HUES64 (cell line): Measurements from ENCODE around the gene LANCL3.

Experiments
- H3K27ac ChIP-seq: 2 replicates; pipeline ENCODE4 v1.7.0; 2013; ENCODE audit warnings: low read depth, low read length, inconsistent platforms
- H3K27me3 ChIP-seq: 2 replicates; pipeline ENCODE4 v1.6.1; 2013; ENCODE audit warnings: mild to moderate bottlenecking, low read length; ENCODE audit not compliant: insufficient read depth
- H3K36me3 ChIP-seq: 2 replicates; pipeline ENCODE4 v1.6.1; 2013; ENCODE audit warnings: mild to moderate bottlenecking, low read length; ENCODE audit not compliant: insufficient read depth
- H3K4me1 ChIP-seq: 2 replicates; pipeline ENCODE4 v1.6.1; 2013; ENCODE audit warnings: mild to moderate bottlenecking, low read length, moderate library complexity; ENCODE audit not compliant: insufficient read depth
- H3K4me3 ChIP-seq: 2 replicates; pipeline ENCODE4 v1.5.1; 2013; ENCODE audit warnings: mild to moderate bottlenecking, low read length, moderate library complexity
- H3K9ac ChIP-seq: 2 replicates; pipeline ENCODE4 v1.6.1; 2013; ENCODE audit warnings: mild to moderate bottlenecking, low read depth, low read length
- H3K9me3 ChIP-seq: 2 replicates; pipeline ENCODE4 v1.6.1; 2013; ENCODE audit warnings: low read depth, low read length; ENCODE audit not compliant: insufficient read depth
- WGBS: fragments of 150-250, 120-280 bp; methylation state at CpG from one replicate; pipeline ENCODE4 v1.1.7; 2013; ENCODE audit warnings: missing lambda C conversion rate; 5-methylcytosine and 5-hydroxymethylcytosine counted together

Gene LANCL3

GRCh38 chrX:37714479-37714878, 143.0 kb downstream of the LANCL3 start:
- H3K4me1 ChIP-seq: no peaks in the 10 kb centered on the region
- no peak overlapping the region for H3K4me3 ChIP-seq
- H3K27ac ChIP-seq: no peak overlapping the region
- H3K9me3 ChIP-seq: no peaks in the 10 kb centered on the region
- no peaks in the 10 kb centered on the region for H3K36me3 ChIP-seq
- WGBS: 89% methylated on average over 2 of the region's 2 CpGs
- no peak overlapping the region for H3K9ac ChIP-seq
- H3K27me3 ChIP-seq: no peaks in the 10 kb centered on the region

DNA sequence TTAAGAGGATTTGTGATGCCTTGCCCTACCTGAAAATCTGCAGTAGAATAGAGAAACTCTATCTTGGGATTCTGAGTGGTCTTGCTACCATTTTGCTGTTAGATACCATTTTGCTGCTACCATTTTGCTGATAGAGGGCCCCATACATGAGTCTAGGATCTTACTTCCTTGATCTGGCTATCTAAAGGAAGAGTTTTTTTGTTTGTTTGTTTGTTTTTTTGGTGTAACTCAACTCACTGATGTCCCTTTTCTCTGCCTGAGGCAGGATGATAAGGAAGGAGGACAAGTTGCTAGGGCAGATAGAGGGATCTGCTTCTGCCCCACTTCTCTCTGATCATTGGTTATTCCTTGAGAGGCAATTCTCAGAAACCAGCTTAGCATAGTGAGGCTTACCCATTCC, 145.1 kb downstream of the LANCL3 start:
- no peaks in the 10 kb centered on the region for H3K36me3 ChIP-seq
- no peaks in the 10 kb centered on the region for H3K4me1 ChIP-seq
- no peak overlapping the region for H3K27ac ChIP-seq
- no peaks in the 10 kb centered on the region for H3K9me3 ChIP-seq
- no peak overlapping the region for H3K9ac ChIP-seq
- H3K4me3 ChIP-seq: no peak overlapping the region
- H3K27me3 ChIP-seq: no peaks in the 10 kb centered on the region

GRCh38 chrX:37717708-37718107, 146.2 kb downstream of the LANCL3 start:
- WGBS: no CpG with 5 or more reads among the region's 1 CpG
- no peak overlapping the region for H3K4me3 ChIP-seq
- no peaks in the 10 kb centered on the region for H3K27me3 ChIP-seq
- no peaks in the 10 kb centered on the region for H3K9me3 ChIP-seq
- H3K27ac ChIP-seq: no peak overlapping the region
- H3K36me3 ChIP-seq: no peaks in the 10 kb centered on the region
- no peaks in the 10 kb centered on the region for H3K4me1 ChIP-seq
- H3K9ac ChIP-seq: no peak overlapping the region

DNA sequence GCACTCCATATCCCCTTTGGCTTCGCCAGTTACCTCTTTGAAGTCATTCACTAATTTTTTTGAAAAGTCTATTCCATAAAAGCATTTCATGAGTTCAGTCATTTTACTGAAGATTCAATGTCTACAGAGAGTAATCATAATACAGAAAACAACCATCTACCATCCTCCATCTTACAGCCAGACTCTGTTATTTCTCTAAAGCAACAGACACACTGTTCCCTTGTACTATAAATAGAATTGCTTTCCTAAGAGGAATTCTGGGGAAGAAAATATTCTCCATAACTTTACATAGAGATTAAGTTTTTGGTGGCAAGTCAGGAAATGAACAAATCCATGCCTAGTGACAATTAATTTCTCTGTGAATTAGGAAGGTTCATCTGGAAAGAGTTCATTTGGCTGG, 151.1 kb downstream of the LANCL3 start:
- 94% methylated on average over 1 of the region's 1 CpG for WGBS
- H3K9ac ChIP-seq: no peak overlapping the region
- no peaks in the 10 kb centered on the region for H3K4me1 ChIP-seq
- H3K36me3 ChIP-seq: no peaks in the 10 kb centered on the region
- H3K27me3 ChIP-seq: no peaks in the 10 kb centered on the region
- H3K9me3 ChIP-seq: no peaks in the 10 kb centered on the region
- H3K27ac ChIP-seq: no peak overlapping the region
- H3K4me3 ChIP-seq: no peak overlapping the region

DNA sequence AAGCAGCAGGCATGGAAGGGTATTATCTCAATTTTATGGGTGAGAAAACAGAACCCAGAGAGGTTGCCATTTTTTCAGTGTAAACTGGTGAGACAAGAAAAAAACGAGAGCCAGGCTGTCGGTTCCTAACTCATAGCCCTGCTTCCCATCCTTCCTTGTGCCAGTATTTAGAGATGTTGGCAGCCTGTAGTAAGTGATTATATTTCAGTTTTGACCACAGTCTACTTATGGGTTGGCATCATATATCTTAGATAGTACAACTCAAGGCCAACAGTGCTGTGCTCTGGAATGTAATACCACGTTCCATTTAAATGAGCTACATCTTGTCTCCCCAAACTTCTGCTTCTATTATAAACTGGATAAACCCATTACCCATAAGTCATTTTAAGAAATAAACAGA, 154.9 kb downstream of the LANCL3 start:
- Histone ChIP-seq H3K36me3 (no peaks in the 10 kb centered on the region), H3K9ac (no peak overlapping the region), H3K4me1 (no peaks in the 10 kb centered on the region), H3K27ac (no peak overlapping the region), H3K4me3 (no peak overlapping the region), H3K9me3 (no peaks in the 10 kb centered on the region), H3K27me3 (no peaks in the 10 kb centered on the region)
- WGBS: 96% methylated on average over 3 of the region's 3 CpGs
